Adrenal gland (tissue), 5 donors: ENCODE data around the gene SLC13A5.

Source experiments
- POLR2A ChIP-seq, 2 donors: fragments of 450-650 bp; IDR thresholded peaks; one replicate each; pipeline ENCODE4 v1.6.1; 2017; ENCODE audit warnings: antibody characterized with exemption in 2 of 2, mild to moderate bottlenecking in 2 of 2, moderate library complexity in 1 of 2
- TF ChIP-seq, protein P1 (sequence below), 6 experiments: fragments of 450-650 bp in 4 of 6; fragments of 200-600 bp in 2 of 6; sonication (generic) in 1 of 6; IDR thresholded peaks; 1 replicate in 5 of 6; 2 replicates in 1 of 6; pipeline versions ENCODE4 v1.5.1 to v1.8.0; 2016 to 2021; ENCODE audit warnings: antibody characterized with exemption in 6 of 6, mild to moderate bottlenecking in 2 of 6, moderate library complexity in 1 of 6
- donor health status: DM: no; HTN: no; CAD: no.

DNA sequence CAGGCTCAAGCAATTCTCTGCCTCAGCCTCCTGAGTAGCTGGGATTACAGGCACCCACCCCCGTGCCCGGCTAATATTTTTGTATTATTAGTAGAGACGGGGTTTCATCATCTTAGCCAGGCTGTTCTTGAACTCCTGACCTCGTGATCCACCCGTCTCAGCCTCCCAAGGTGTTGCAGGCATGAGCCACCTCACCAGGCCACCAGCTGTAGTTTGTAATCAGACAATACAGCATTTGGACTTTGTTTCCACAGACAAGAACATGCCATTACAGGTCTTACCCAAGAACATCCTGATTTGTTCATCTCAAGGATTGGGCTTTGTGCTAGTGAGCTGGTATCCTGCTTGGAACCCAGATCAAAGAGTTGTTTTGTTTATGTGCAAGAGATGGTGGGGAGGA is 31.5 kb downstream of the SLC13A5 start:
- TF ChIP-seq, protein P1, sequence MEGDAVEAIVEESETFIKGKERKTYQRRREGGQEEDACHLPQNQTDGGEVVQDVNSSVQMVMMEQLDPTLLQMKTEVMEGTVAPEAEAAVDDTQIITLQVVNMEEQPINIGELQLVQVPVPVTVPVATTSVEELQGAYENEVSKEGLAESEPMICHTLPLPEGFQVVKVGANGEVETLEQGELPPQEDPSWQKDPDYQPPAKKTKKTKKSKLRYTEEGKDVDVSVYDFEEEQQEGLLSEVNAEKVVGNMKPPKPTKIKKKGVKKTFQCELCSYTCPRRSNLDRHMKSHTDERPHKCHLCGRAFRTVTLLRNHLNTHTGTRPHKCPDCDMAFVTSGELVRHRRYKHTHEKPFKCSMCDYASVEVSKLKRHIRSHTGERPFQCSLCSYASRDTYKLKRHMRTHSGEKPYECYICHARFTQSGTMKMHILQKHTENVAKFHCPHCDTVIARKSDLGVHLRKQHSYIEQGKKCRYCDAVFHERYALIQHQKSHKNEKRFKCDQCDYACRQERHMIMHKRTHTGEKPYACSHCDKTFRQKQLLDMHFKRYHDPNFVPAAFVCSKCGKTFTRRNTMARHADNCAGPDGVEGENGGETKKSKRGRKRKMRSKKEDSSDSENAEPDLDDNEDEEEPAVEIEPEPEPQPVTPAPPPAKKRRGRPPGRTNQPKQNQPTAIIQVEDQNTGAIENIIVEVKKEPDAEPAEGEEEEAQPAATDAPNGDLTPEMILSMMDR (IDR thresholded peaks at IDR 0.05): no peak
- no peak for TF ChIP-seq POLR2A (IDR thresholded peaks at IDR 0.05)
